H9 (cell line): ENCODE results near the gene KCNA2. TPM values are rescaled to one million over a fixed set of nuclear protein-coding genes. Genes with fewer than 3 reads are reported as not detected.

ENCODE experiments used
- DNase-seq: peaks from one replicate; pipeline ENCODE4 v3.0.0-alpha.2; 2017
- H2AFZ ChIP-seq: one replicate; pipeline ENCODE4 v1.6.1; 2013; ENCODE audit warnings: mild to moderate bottlenecking, low read length, control low read depth, moderate library complexity
- H2AK5ac ChIP-seq: 2 replicates; pipeline ENCODE4 v1.6.1; 2013; ENCODE audit warnings: low read length, control low read depth, mixed read lengths; ENCODE audit not compliant: insufficient read length
- H2BK120ac ChIP-seq: one replicate; pipeline ENCODE4 v1.6.1; 2013; ENCODE audit warnings: low read depth, mild to moderate bottlenecking, low read length, control low read depth, inconsistent platforms; ENCODE audit not compliant: poor library complexity, severe bottlenecking
- H2BK12ac ChIP-seq: 2 replicates; pipeline ENCODE4 v1.6.1; 2013; ENCODE audit warnings: low read length, control low read depth, mixed read lengths, low read depth; ENCODE audit not compliant: insufficient read length
- H2BK15ac ChIP-seq: 2 replicates; pipeline ENCODE4 v1.6.1; 2013; ENCODE audit warnings: low read depth, low read length, control low read depth
- H2BK20ac ChIP-seq: one replicate; pipeline ENCODE4 v1.6.1; 2013; ENCODE audit warnings: low read depth, mild to moderate bottlenecking, low read length, control low read depth, inconsistent platforms; ENCODE audit not compliant: poor library complexity, severe bottlenecking
- H2BK5ac ChIP-seq: 2 replicates; pipeline ENCODE4 v1.6.1; 2013; ENCODE audit warnings: low read length, control low read depth, mixed read lengths; ENCODE audit not compliant: insufficient read length
- H3K14ac ChIP-seq: 2 replicates; pipeline ENCODE4 v1.6.1; 2013; ENCODE audit warnings: low read length, control low read depth; ENCODE audit not compliant: insufficient read depth
- H3K18ac ChIP-seq: 2 replicates; pipeline ENCODE4 v1.6.1; 2013; ENCODE audit warnings: low read depth, mild to moderate bottlenecking, mixed read lengths, low read length, control low read depth; ENCODE audit not compliant: insufficient read length
- H3K23ac ChIP-seq: 2 replicates; pipeline ENCODE4 v1.6.1; 2013; ENCODE audit warnings: low read length, control low read depth, mixed read lengths, low read depth; ENCODE audit not compliant: insufficient read length
- H3K23me2 ChIP-seq: 2 replicates; pipeline ENCODE4 v1.6.1; 2013; ENCODE audit warnings: low read depth, mild to moderate bottlenecking, mixed read lengths, low read length, control low read depth; ENCODE audit not compliant: insufficient read length, poor library complexity, severe bottlenecking
- H3K27ac ChIP-seq: 2 replicates; pipeline ENCODE4 v1.5.1; 2013; ENCODE audit warnings: low read length, control low read depth, mixed read lengths, low read depth; ENCODE audit not compliant: insufficient read length
- H3K27me3 ChIP-seq: 2 replicates; pipeline ENCODE4 v1.6.1; 2013; ENCODE audit warnings: low read length, control low read depth, inconsistent platforms; ENCODE audit not compliant: insufficient read depth
- H3K4ac ChIP-seq: 2 replicates; pipeline ENCODE4 v1.6.1; 2013; ENCODE audit warnings: low read depth, mild to moderate bottlenecking, control low read depth, inconsistent platforms, low read length, moderate library complexity
- H3K4me1 ChIP-seq: 2 replicates; pipeline ENCODE4 v1.6.1; 2013; ENCODE audit warnings: low read length, control low read depth, inconsistent platforms; ENCODE audit not compliant: insufficient read depth
- H3K4me2 ChIP-seq: 2 replicates; pipeline ENCODE4 v1.6.1; 2013; ENCODE audit warnings: low read length, control low read depth, mixed read lengths; ENCODE audit not compliant: insufficient read length, insufficient read depth
- H3K56ac ChIP-seq: 2 replicates; pipeline ENCODE4 v1.6.1; 2013; ENCODE audit warnings: low read depth, mild to moderate bottlenecking, mixed read lengths, low read length, control low read depth; ENCODE audit not compliant: insufficient read length
- H3K79me1 ChIP-seq: 2 replicates; pipeline ENCODE4 v1.6.1; 2013; ENCODE audit warnings: low read depth, mild to moderate bottlenecking, moderate library complexity, low read length, control low read depth, inconsistent platforms; ENCODE audit not compliant: insufficient read depth, poor library complexity, severe bottlenecking
- H3K79me2 ChIP-seq: 2 replicates; pipeline ENCODE4 v1.6.1; 2013; ENCODE audit warnings: low read length, control low read depth, inconsistent platforms; ENCODE audit not compliant: insufficient read depth
- H3K9ac ChIP-seq: 2 replicates; pipeline ENCODE4 v1.6.1; 2013; ENCODE audit warnings: low read length, control low read depth, mixed read lengths; ENCODE audit not compliant: insufficient read length; ENCODE audit errors: extremely low read depth
- H3K9me3 ChIP-seq: one replicate; pipeline ENCODE4 v1.6.1; 2013; ENCODE audit warnings: low read depth, low read length, inconsistent platforms; ENCODE audit not compliant: control insufficient read depth
- H3T11ph ChIP-seq: one replicate; pipeline ENCODE4 v1.6.1; 2013; ENCODE audit warnings: mild to moderate bottlenecking, low read length, control low read depth, inconsistent platforms
- H4K20me1 ChIP-seq: one replicate; pipeline ENCODE4 v1.6.1; 2013; ENCODE audit not compliant: control insufficient read depth, insufficient read length, insufficient read depth
- H4K5ac ChIP-seq: 2 replicates; pipeline ENCODE4 v1.6.1; 2013; ENCODE audit warnings: low read depth, mild to moderate bottlenecking, mixed read lengths, low read length, control low read depth; ENCODE audit not compliant: insufficient read length
- H4K8ac ChIP-seq: replicated peaks from 2 replicates; pipeline ENCODE4 v1.6.1; 2013; ENCODE audit warnings: low read length, control low read depth, mixed read lengths, low read depth; ENCODE audit not compliant: insufficient read length
- H4K91ac ChIP-seq: 2 replicates; pipeline ENCODE4 v1.6.1; 2013; ENCODE audit warnings: low read depth, mild to moderate bottlenecking, moderate library complexity, mixed read lengths, low read length, control low read depth; ENCODE audit not compliant: insufficient read length
- H3K27ac Mint-ChIP-seq, 3 experiments: 2 replicates in 2 of 3; 3 replicates in 1 of 3; pipeline ENCODE4 v1.8.0; 2020 to 2021; ENCODE audit warnings: mixed read lengths in 3 of 3, mild to moderate bottlenecking in 1 of 3, moderate library complexity in 1 of 3
- H3K27me3 Mint-ChIP-seq: 2 replicates; pipeline ENCODE4 v1.8.0; 2021; ENCODE audit warnings: low read depth, mild to moderate bottlenecking, moderate library complexity, mixed read lengths
- H3K36me3 Mint-ChIP-seq, 3 experiments: 2 replicates in 2 of 3; 3 replicates in 1 of 3; pipeline ENCODE4 v1.8.0; 2020 to 2021; ENCODE audit warnings: low read depth in 3 of 3, mixed read lengths in 3 of 3; ENCODE audit not compliant: insufficient read depth in 1 of 3
- H3K4me1 Mint-ChIP-seq, 2 experiments: 2 replicates each; pipeline ENCODE4 v1.8.0; 2020; ENCODE audit warnings: mixed read lengths in 2 of 2
- H3K4me3 Mint-ChIP-seq, 2 experiments: 2 replicates in 1 of 2; 3 replicates in 1 of 2; pipeline ENCODE4 v1.8.0; 2020 to 2021; ENCODE audit warnings: mild to moderate bottlenecking in 2 of 2, mixed read lengths in 2 of 2, moderate library complexity in 1 of 2
- H3K9me3 Mint-ChIP-seq, 2 experiments: 2 replicates in 1 of 2; 3 replicates in 1 of 2; pipeline ENCODE4 v1.8.0; 2020; ENCODE audit warnings: mild to moderate bottlenecking in 2 of 2, mixed read lengths in 2 of 2, moderate library complexity in 1 of 2
- total RNA-seq: library from RNA; stranded (reverse); gene quantifications from 2 replicates; pipeline ENCODE4 v1.2.1, GENCODE V29; 2021
- TF ChIP-seq, protein P1 (sequence below): fragments of 200-600 bp; sonication (generic); conservative IDR thresholded peaks from 3 replicates; pipeline ENCODE4 v1.8.0; 2021; ENCODE audit warnings: antibody characterized with exemption, mild to moderate bottlenecking

Gene KCNA2
- total RNA-seq, 1 experiment from 2014 or later: 0.33 TPM

DNA sequence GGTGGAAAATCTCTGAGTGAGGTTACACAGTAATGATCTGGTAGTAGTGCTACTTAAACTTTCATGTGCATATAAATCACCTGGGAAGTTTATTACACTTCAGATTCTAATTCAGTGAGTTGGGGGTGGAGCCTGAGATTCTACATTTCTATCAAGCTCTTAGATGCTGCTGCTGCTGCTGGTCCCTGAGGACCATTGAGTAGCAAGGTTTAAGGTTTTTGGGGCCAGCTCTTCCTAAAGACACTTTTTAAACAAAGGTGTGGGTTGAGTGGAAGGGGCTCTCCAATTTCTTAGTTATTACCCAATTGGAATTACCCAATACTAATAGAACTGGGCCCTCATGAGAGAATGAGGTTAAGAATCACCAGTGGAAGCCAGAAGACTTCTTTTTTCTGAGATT lies 39.1 kb upstream of the KCNA2 start:
- no peak for DNase-seq
- TF ChIP-seq, protein P1, sequence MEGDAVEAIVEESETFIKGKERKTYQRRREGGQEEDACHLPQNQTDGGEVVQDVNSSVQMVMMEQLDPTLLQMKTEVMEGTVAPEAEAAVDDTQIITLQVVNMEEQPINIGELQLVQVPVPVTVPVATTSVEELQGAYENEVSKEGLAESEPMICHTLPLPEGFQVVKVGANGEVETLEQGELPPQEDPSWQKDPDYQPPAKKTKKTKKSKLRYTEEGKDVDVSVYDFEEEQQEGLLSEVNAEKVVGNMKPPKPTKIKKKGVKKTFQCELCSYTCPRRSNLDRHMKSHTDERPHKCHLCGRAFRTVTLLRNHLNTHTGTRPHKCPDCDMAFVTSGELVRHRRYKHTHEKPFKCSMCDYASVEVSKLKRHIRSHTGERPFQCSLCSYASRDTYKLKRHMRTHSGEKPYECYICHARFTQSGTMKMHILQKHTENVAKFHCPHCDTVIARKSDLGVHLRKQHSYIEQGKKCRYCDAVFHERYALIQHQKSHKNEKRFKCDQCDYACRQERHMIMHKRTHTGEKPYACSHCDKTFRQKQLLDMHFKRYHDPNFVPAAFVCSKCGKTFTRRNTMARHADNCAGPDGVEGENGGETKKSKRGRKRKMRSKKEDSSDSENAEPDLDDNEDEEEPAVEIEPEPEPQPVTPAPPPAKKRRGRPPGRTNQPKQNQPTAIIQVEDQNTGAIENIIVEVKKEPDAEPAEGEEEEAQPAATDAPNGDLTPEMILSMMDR: no peak
- Histone ChIP-seq H3K14ac (no peak overlapping the region), H3T11ph (no peak overlapping the region), H3K56ac (no peak overlapping the region), H4K5ac (no peak overlapping the region), H3K27me3 (no peaks in the 10 kb centered on the region), H3K4me1 (no peaks in the 10 kb centered on the region), H2BK5ac (no peak overlapping the region), H3K79me2 (no peaks in the 10 kb centered on the region), H4K91ac (no peak overlapping the region), H3K23ac (no peak overlapping the region), H3K4me2 (no peak overlapping the region), H2BK15ac (no peak overlapping the region), H3K9ac (no peak overlapping the region), H4K8ac (no peak overlapping the region), H3K18ac (no peak overlapping the region), H2AK5ac (no peak overlapping the region), H2BK120ac (no peak overlapping the region), H2BK20ac (no peak overlapping the region), H3K79me1 (no peaks in the 10 kb centered on the region), H2BK12ac (no peak overlapping the region), H4K20me1 (no peaks in the 10 kb centered on the region), H3K9me3 (no peaks in the 10 kb centered on the region), H3K23me2 (no peaks in the 10 kb centered on the region), H3K4ac (no peak overlapping the region), H2AFZ (no peak overlapping the region), H3K27ac (no peak overlapping the region)
- H3K9me3 Mint-ChIP-seq: no peaks in the 10 kb centered on the region
- no peak overlapping the region for H3K4me3 Mint-ChIP-seq
- H3K27me3 Mint-ChIP-seq: peaks cover 6% of the 10 kb centered on the region
- no peaks in the 10 kb centered on the region for H3K36me3 Mint-ChIP-seq
- H3K4me1 Mint-ChIP-seq: no peaks in the 10 kb centered on the region
- H3K27ac Mint-ChIP-seq: no peak overlapping the region
